CD14-positive monocyte (primary cell): ENCODE results near the gene ETV1. TPM values are rescaled to one million over a fixed set of nuclear protein-coding genes. Genes with fewer than 3 reads are reported as not detected.

Experiments
- DNase-seq, 3 donors: peaks; one replicate each; pipeline ENCODE4 v3.0.0-alpha.2; 2011 to 2022
- H2AFZ ChIP-seq: 2 replicates; pipeline ENCODE4 v1.6.0; 2012; ENCODE audit warnings: mild to moderate bottlenecking, low read depth, low read length, inconsistent platforms; ENCODE audit not compliant: insufficient read depth, poor library complexity, severe bottlenecking
- H3K27ac ChIP-seq, 2 donors: 1 replicate in 1 of 2; 2 replicates in 1 of 2; pipeline ENCODE4 v1.5.1; 2012 to 2013; ENCODE audit warnings: low read length in 2 of 2, control low read depth in 1 of 2, inconsistent platforms in 1 of 2, low read depth in 1 of 2, mild to moderate bottlenecking in 1 of 2
- H3K27me3 ChIP-seq, 2 donors: one replicate each; pipeline versions ENCODE4 v1.6.0 to v1.6.1; 2011 to 2013; ENCODE audit warnings: low read length in 2 of 2; ENCODE audit not compliant: control insufficient read depth in 2 of 2, insufficient read depth in 2 of 2
- H3K36me3 ChIP-seq, 2 donors: replicated peaks in 1 of 2; 1 replicate in 1 of 2; 2 replicates in 1 of 2; pipeline versions ENCODE4 v1.5.1 to v1.6.1; 2012 to 2013; ENCODE audit warnings: low read length in 2 of 2, control low read depth in 1 of 2, inconsistent platforms in 1 of 2, mild to moderate bottlenecking in 1 of 2; ENCODE audit not compliant: insufficient read depth in 2 of 2, control insufficient read depth in 1 of 2
- H3K4me1 ChIP-seq, 2 donors: 1 replicate in 1 of 2; 2 replicates in 1 of 2; pipeline versions ENCODE4 v1.5.1 to v1.6.1; 2012 to 2013; ENCODE audit warnings: low read length in 2 of 2, control low read depth in 1 of 2, inconsistent platforms in 1 of 2, mild to moderate bottlenecking in 1 of 2, moderate library complexity in 1 of 2; ENCODE audit not compliant: insufficient read depth in 2 of 2, control insufficient read depth in 1 of 2
- H3K4me2 ChIP-seq: replicated peaks from 2 replicates; pipeline ENCODE3; 2012; ENCODE audit warnings: low read length, moderate library complexity, mild to moderate bottlenecking; ENCODE audit not compliant: poor library complexity, severe bottlenecking; ENCODE audit errors: extremely low read depth
- H3K4me3 ChIP-seq, 3 experiments: fragments of 200-600 bp in 1 of 3; sonication (generic) in 1 of 3; replicated peaks in 1 of 3; 1 replicate in 2 of 3; 2 replicates in 1 of 3; pipeline ENCODE4 v1.5.1; 2011 to 2013; ENCODE audit warnings: low read length in 3 of 3, mild to moderate bottlenecking in 3 of 3, control low read depth in 2 of 3, low read depth in 2 of 3, inconsistent platforms in 1 of 3, moderate library complexity in 1 of 3
- H3K79me2 ChIP-seq: 2 replicates; pipeline ENCODE4 v1.6.0; 2012; ENCODE audit warnings: mild to moderate bottlenecking, control low read depth, inconsistent platforms, low read length, moderate library complexity; ENCODE audit not compliant: insufficient read depth
- H3K9ac ChIP-seq: 2 replicates; pipeline ENCODE4 v1.6.0; 2017; ENCODE audit warnings: low read length, mild to moderate bottlenecking; ENCODE audit not compliant: insufficient read depth, poor library complexity, severe bottlenecking
- H3K9me3 ChIP-seq, 2 donors: replicated peaks in 1 of 2; 1 replicate in 1 of 2; 2 replicates in 1 of 2; pipeline versions ENCODE4 v1.5.1 to v1.6.1; 2012 to 2013; ENCODE audit warnings: low read length in 2 of 2, control low read depth in 1 of 2; ENCODE audit not compliant: control insufficient read depth in 1 of 2, insufficient read depth in 1 of 2
- H4K20me1 ChIP-seq: 2 replicates; pipeline ENCODE4 v1.6.0; 2012; ENCODE audit warnings: mild to moderate bottlenecking, low read length, control low read depth, moderate library complexity; ENCODE audit not compliant: insufficient read depth
- H3K27ac Mint-ChIP-seq, 7 donors: one replicate each; pipeline ENCODE4 v1.8.0; 2020; ENCODE audit warnings: mild to moderate bottlenecking in 7 of 7, mixed read lengths in 7 of 7, moderate library complexity in 6 of 7, inconsistent platforms in 2 of 7
- H3K27me3 Mint-ChIP-seq, 3 donors: one replicate each; pipeline ENCODE4 v1.8.0; 2021 to 2022; ENCODE audit warnings: low read depth in 3 of 3, mild to moderate bottlenecking in 3 of 3, mixed read lengths in 3 of 3, moderate library complexity in 3 of 3, inconsistent platforms in 1 of 3
- H3K36me3 Mint-ChIP-seq, 2 donors: one replicate each; pipeline ENCODE4 v1.8.0; 2020; ENCODE audit warnings: mixed read lengths in 2 of 2, inconsistent platforms in 1 of 2, mild to moderate bottlenecking in 1 of 2
- H3K4me1 Mint-ChIP-seq: one replicate; pipeline ENCODE4 v1.8.0; 2020; ENCODE audit warnings: mild to moderate bottlenecking, mixed read lengths
- H3K4me3 Mint-ChIP-seq, 2 donors: one replicate each; pipeline ENCODE4 v1.8.0; 2020; ENCODE audit warnings: mild to moderate bottlenecking in 2 of 2, mixed read lengths in 2 of 2, moderate library complexity in 1 of 2
- H3K9me3 Mint-ChIP-seq, 7 donors: one replicate each; pipeline ENCODE4 v1.8.0; 2020 to 2022; ENCODE audit warnings: mixed read lengths in 7 of 7, mild to moderate bottlenecking in 6 of 7, moderate library complexity in 6 of 7, inconsistent platforms in 2 of 7
- CTCF ChIP-seq: fragments of 200-600 bp; IDR thresholded peaks from one replicate; pipeline ENCODE4 v1.8.0; 2022; ENCODE audit warnings: antibody characterized with exemption, mild to moderate bottlenecking
- WGBS: methylation state at CpG from one replicate; pipeline ENCODE4 v1.1.5; 2013; ENCODE audit warnings: missing lambda C conversion rate; ENCODE audit not compliant: insufficient coverage; 5-methylcytosine and 5-hydroxymethylcytosine counted together
- intact Hi-C, 2 donors: fragments of 100-400 bp; cut with micrococcal nuclease; formaldehyde crosslinking; loops; one replicate each; pipeline versions ENCODE4 v1.15.0 to v1.15.1; 2023
- polyA plus RNA-seq, 3 donors: library from polyadenylated mRNA; depleted of rRNA in 1 of 3; unstranded in 2 of 3; stranded (reverse) in 1 of 3; fragments of 300-500 nt in 2 of 3; fragments of >200 nt in 1 of 3; fragmentation: Illumina TruSeq in 2 of 3; gene quantifications; 1 replicate in 2 of 3; 2 replicates in 1 of 3; pipeline ENCODE4 v1.2.3, GENCODE V29; 2012 to 2021

ETV1 gene
- polyA plus RNA-seq, 3 donors: not detected

- Mint-ChIP-seq H3K9me3 (peaks cover 0 to 7% (median 5%) of the 10 kb centered on the region in 7 donors), H3K4me1 (no peaks in the 10 kb centered on the region), H3K36me3 (no peaks in the 10 kb centered on the region), H3K4me3 (no peak overlapping the region), H3K27me3 (peaks cover 0 to 7% (median 3%) of the 10 kb centered on the region in 3 donors), H3K27ac (no peak overlapping the region)
- Histone ChIP-seq H3K27ac (no peak overlapping the region), H3K9me3 (peaks cover 0 to 8% of the 10 kb centered on the region in 2 donors), H3K79me2 (no peaks in the 10 kb centered on the region), H3K27me3 (no peaks in the 10 kb centered on the region), H2AFZ (no peak overlapping the region), H3K4me3 (no peak overlapping the region), H3K4me2 (no peak overlapping the region), H3K4me1 (no peaks in the 10 kb centered on the region), H3K9ac (no peak overlapping the region), H3K36me3 (no peaks in the 10 kb centered on the region), H4K20me1 (no peaks in the 10 kb centered on the region)
- no CpG with 5 or more reads among the region's 3 CpGs for WGBS
- DNase-seq: no peak
- intact Hi-C loops: no loop called here
- no peak for TF ChIP-seq CTCF
These were observed 11.7 kb upstream of the ETV1 start for GRCh38 chr7:14001139-14001538.

GRCh38 chr7:14000247-14000646 lies 10.8 kb upstream of the ETV1 start:
- no peaks in the 10 kb centered on the region for H3K36me3 Mint-ChIP-seq
- peaks cover 0 to 7% (median 3%) of the 10 kb centered on the region in 3 donors for H3K27me3 Mint-ChIP-seq
- Histone ChIP-seq H3K4me3 (no peak overlapping the region), H4K20me1 (no peaks in the 10 kb centered on the region), H2AFZ (no peak overlapping the region), H3K79me2 (no peaks in the 10 kb centered on the region), H3K27ac (no peak overlapping the region), H3K9me3 (peaks cover 0 to 8% of the 10 kb centered on the region in 2 donors), H3K36me3 (no peaks in the 10 kb centered on the region), H3K9ac (no peak overlapping the region), H3K4me1 (no peaks in the 10 kb centered on the region), H3K4me2 (no peak overlapping the region), H3K27me3 (no peaks in the 10 kb centered on the region)
- DNase-seq: no peak
- WGBS: no CpG with 5 or more reads among the region's 1 CpG
- no peak for TF ChIP-seq CTCF
- H3K4me3 Mint-ChIP-seq: no peak overlapping the region
- intact Hi-C loops: no loop called here
- H3K9me3 Mint-ChIP-seq: peaks cover 0 to 7% (median 5%) of the 10 kb centered on the region in 7 donors
- no peak overlapping the region for H3K27ac Mint-ChIP-seq
- H3K4me1 Mint-ChIP-seq: no peaks in the 10 kb centered on the region
